HG03342 (cell line): ENCODE results near the gene PSMB7.

Source experiments
- ATAC-seq: cut with Tn5 transposase; IDR thresholded peaks from one replicate; pipeline ENCODE4 v1.9.1; 2021; ENCODE audit warnings: mild to moderate bottlenecking, moderate library complexity; ENCODE audit not compliant: unreplicated experiment

The PSMB7 gene

DNA sequence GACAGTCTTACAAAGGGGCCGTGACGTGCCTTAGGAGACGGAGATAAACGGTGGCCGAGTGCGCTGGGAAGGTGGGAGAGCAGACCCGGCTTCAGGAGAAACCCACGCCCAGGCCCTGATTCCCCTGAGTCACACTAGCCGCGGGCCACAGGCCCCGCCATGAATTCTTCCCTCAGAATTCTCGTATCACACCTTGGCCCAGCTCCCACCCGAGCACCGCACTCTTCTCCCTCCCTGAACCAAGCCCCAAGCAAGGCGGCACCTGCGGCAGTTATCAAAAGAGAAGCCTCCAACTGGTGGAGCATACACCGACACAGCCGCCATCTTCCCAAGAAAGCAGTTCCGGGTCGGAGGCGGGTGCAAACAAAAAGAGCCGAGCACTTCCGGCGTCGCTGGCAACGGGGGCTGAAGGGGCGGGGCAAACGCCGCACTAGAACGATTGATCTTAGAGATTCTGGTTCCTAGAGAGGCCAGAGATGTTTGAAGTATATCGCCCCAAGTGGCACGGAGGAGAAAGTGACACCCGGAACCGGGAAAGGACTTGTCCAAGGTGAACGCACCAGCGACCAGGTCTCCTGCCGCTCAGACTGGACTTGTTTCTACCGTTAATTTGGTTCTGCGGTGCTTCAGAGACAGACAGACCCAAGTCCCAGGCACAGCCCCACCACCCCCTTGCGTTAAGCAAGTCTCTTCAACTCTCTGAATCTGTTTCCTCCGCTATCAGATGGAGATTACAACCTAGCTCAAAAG is at the start of gene PSMB7:
Gene PSMB7 (minus strand): TSS at position 341 of the 750 bp plus-strand sequence. CDS start 17 bp downstream, at position 324.
- ATAC-seq = peak; percentile 90

DNA sequence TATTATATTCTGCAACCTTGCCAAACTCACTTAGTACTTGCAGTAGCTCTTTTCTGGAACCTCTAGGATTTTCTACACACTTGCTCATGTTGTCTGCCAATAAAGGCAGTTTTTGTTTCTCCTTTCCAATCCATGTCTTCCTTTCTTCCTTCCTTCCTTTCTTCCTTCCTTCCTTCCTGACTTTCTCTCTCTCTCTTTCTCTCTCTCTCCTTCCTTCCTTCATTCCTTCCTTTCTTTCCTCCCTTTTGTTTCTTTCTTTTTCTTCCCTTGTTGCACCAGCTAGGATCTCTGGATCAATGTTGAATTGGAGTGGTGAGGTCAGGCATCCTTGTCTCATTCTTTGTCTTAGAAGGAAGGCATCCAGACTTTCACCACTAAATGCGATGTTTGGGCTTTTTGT is 47.5 kb upstream of the PSMB7 start:
- ATAC-seq = no peak

GRCh38 chr9:124458441-124458840 is 43.2 kb upstream of the PSMB7 start:
- no peak for ATAC-seq

GRCh38 chr9:124457887-124458431 is 42.7 kb upstream of the PSMB7 start:
- no peak for ATAC-seq

GRCh38 chr9:124457079-124457886 is 42.0 kb upstream of the PSMB7 start:
- ATAC-seq = no peak

GRCh38 chr9:124456341-124457078 is 41.3 kb upstream of the PSMB7 start:
- no peak for ATAC-seq

GRCh38 chr9:124455820-124456219 is 40.6 kb upstream of the PSMB7 start:
- no peak for ATAC-seq

DNA sequence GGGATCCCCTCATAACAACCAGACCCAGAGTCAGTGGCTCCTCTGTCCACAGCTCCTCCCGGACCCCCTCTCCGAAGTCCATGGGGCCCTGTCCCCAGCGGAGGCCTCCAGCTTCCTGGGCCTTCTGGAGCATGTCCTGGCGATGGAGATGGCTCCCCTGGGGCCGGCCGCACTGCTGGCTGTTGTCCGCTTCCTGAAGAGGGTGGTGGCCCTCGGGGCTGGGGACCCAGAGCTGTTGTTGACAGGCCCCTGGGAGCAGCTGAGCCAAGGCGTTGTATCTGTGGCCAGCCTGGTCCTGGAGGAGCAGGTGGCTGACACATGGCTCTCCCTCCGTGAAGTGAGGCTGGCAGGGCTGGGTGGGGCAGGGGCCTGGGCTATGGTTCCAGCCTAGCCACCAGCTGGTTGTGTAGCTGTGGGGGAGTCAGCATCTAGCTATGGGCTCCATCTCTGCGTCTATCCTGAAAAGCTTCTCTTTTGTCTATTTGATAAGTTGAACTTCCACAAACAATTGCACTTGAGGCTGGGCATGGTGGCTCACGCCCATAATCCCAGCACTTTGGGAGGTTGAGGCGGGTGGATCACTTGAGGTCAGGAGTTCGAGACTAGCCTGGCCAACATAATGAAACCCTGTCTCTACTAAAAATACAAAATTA is 39.7 kb upstream of the PSMB7 start:
- ATAC-seq = no peak

DNA sequence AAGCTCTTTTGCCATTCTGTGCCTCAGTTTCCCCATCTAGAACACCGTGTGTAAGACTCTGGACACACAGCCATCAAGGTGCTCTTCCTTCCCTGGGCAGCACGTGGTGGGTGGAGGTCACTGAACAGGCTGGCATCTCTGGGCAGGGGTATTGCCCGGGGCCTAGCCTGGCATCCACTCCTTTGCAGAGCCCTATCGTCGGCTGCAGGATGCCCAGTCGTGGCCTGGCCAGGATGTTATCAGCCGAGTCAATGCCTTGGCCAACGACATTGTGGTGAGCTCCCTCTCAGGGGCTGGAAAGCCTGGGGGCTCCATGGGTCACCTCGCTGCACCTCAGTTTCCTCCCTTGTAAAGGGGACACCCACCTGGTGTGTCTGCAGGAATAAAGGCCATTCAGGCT is 39.1 kb upstream of the PSMB7 start:
- no peak for ATAC-seq

DNA sequence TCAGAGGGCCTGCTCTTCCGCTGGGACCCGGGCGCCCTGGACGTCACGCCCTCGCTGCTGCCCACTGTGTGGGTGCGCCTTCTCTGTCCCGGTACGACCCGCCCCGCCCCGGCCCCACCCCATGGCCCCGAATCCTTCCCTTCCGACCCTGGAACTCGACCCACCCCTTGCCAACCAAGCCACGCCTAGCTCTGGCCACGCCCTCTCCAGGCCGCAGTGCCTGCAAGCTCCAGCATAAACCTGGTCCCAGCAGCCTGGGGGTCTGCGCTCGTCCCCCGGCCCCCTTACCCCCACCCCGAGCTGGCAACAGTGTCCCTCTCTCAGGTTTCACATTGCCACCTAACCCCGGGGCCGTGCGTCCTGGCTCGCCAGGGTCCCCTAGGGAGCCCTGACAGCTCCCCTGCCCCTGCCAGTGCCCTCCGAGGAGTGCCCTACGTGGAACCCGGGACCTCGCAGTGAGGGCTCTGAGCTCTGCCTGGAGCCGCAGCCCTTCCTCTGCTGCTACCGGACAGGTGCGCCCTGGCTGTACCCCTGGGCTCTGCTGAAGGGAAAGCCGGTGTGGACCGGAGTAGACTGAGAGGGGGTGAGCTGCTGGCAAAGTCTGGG is 38.4 kb upstream of the PSMB7 start:
- no peak for ATAC-seq

GRCh38 chr9:124452841-124453585 is 37.8 kb upstream of the PSMB7 start:
- no peak for ATAC-seq

DNA sequence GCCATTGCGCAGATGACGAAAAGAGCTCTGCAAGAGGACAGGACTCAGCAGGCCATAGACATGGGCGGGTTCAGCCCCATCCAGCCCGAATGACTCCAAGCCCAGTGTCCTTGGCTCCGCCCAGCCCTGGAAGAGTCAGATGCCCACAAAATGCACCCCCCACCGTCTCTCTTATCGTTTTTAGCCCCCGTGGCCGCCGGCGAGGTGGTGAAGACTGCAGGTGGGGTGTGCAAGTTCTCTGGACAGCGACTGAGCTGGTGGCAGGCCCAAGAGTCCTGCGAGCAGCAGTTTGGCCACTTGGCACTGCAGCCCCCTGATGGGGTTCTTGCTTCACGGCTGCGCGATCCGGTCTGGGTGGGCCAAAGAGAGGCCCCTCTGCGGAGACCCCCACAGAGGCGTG is 37.1 kb upstream of the PSMB7 start:
- no peak for ATAC-seq

DNA sequence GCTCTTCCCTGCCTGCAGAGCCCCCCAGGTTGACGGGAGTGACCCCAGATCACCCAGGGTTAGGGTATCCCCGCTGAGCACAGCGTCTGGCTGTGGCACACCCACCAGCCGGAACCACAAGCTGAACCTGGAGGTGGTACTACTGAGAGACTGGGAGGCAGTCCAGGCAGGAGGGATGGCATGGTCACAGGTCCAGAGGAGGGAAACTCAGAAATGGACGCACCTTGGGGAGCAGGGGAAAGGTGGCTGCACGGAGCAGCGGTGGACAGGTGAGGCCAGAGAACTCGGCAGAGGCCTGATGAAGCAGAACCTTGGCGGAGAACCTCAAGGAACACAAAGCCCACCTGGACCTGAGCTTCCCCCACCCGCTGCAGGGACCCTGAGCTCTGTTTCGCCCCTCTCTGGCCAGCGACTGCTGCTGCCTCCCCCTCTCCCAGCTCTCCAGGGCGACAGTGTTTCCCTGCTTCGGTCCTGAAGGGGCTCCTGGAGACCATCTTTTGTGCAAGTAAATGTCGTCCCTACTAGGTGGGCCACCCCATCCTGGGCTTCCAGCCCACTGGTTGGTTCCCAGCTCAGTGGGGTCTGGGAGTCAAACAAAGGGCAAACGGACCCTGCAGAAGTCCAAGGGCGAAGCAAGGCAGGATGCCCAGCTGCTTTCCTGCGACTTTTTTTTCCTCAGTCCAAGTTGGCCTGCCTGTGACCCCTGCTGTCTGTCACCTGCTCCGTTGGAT is 35.9 kb upstream of the PSMB7 start:
- no peak for ATAC-seq

- no peak for ATAC-seq
Measured at GRCh38 chr9:124450241-124450924, 35.1 kb upstream of the PSMB7 start, which contains the start of gene ADGRD2. TSS of gene ADGRD2 (plus strand) at chr9:124450451. CDS start at chr9:124451667, 1,216 bp downstream.

- no peak for ATAC-seq
Measured at GRCh38 chr9:124449381-124450151, 34.3 kb upstream of the PSMB7 start.

DNA sequence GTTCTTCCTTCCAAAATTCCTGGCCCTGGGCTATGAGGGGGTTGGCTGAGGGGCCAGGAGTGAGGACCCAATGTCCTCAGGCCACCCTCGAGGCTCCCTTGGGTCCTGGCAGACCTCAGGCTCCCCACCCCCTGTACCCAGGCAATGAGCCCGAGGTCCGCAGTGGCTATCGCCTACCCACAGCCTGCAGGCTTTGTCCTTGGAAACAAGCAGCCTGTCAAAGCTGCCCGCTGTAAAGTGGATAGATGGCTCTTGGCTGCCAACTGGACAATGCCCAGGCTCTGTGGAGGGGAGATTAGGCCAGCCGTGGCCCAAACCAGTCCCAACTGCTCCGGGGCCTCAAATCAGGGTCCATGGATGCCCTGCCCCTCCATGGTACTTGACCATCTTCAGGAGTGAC is 32.8 kb upstream of the PSMB7 start:
- ATAC-seq = no peak

DNA sequence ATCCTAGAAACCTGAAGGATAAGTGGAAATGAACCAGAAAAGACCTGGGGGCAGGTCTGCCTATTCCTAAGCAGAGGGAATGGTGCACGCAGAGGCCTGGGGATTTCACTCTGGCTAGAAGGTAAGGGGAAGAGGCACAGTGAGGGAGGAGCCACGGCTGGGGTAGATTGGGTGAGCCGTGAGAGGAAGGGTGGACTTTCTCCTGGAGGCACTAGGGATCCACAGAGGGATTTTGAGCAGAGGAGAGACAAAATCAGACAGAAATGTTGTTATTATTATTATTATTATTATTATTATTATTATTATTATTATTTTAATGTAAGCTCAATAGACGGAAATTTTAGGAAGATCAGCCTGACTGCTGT is 32.0 kb upstream of the PSMB7 start:
- ATAC-seq = no peak

DNA sequence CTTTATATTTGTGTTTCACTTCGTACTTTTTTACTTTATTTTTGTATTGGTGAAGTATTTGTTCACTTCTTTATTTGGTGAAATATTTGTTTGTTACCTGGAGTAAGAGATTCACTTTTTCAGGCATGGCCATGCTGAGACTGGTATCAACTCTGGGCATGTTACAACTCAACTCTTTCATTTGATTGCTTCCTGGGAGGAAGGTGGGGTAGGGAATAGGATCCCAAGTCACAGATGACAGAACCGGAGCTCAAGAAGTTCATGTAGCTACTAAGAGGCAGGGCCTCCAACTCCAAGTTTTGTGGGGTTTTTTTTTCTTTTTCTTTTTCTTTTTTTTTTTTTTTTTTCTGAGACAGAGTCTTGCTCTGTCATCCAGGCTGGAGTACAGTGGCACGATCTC is 28.9 kb upstream of the PSMB7 start:
- no peak for ATAC-seq
